Lower leg skin (tissue), 4 donors: Measurements from ENCODE around the gene CSNK2A3. TPM values are rescaled to one million over a fixed set of nuclear protein-coding genes. Genes with fewer than 3 reads are reported as not detected.

ENCODE experiments used
- DNase-seq, 2 donors: peaks; one replicate each; pipeline ENCODE4 v3.0.0-alpha.2; 2019; ENCODE audit warnings: low spot score in 2 of 2
- H3K4me3 ChIP-seq: fragments of 200-600 bp; sonication (generic); 2 replicates; pipeline ENCODE4 v1.5.1; 2017; ENCODE audit warnings: mild to moderate bottlenecking, low read depth; ENCODE audit not compliant: poor library complexity, severe bottlenecking
- POLR2A ChIP-seq, 2 donors: fragments of 450-650 bp; IDR thresholded peaks; one replicate each; pipeline ENCODE4 v1.6.1; 2016 to 2017; ENCODE audit warnings: antibody characterized with exemption in 2 of 2, mild to moderate bottlenecking in 1 of 2, moderate library complexity in 1 of 2
- WGBS, 2 donors: methylation state at CpG; one replicate each; pipeline ENCODE4 v1.1.5; 2018; 5-methylcytosine and 5-hydroxymethylcytosine counted together
- intact Hi-C: fragments of 100-400 bp; cut with DNase I; formaldehyde crosslinking; loops from one replicate; pipeline ENCODE4 v1.15.0; 2023; ENCODE audit warnings: low total_unique reads
- total RNA-seq, 4 donors: library from RNA; depleted of rRNA; stranded (reverse); fragments of >200 nt; gene quantifications; one replicate each; pipeline ENCODE4 v1.1.0, GENCODE V29; 2016
- TF ChIP-seq, protein P1 (sequence below), 3 donors: fragments of 450-650 bp; IDR thresholded peaks; one replicate each; pipeline ENCODE4 v1.5.1; 2016; ENCODE audit warnings: antibody characterized with exemption in 3 of 3, mild to moderate bottlenecking in 3 of 3, moderate library complexity in 2 of 3

The CSNK2A3 gene
- total RNA-seq, 4 donors from 2014 or later: 0.49 to 3.0 (median 0.84) TPM

DNA sequence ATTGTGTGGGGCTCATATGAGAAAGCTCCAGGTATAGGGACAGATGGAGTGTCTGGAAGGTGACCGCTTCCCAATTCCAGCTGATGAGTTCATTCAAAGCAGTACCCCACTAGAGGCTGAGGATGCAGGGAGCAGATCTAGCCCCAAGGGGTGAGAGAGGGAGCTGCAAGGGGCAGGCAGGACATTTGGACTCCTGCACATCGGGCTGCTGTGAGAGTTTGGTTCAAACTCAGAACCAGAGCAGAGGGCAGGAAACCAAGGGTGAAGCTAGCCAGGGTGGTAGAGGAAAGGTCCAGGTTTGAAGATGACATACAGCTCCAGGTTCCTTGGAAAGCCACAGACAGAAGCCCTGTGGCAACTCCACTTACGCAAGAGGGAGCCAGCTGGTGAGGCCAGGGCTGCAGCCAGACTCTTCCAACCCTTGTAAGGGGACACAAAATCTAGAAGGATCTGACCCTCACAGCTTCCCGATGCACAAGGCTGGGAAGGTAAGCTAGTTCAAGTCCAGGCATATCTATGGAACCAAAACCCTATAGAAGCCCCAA is 1.9 kb downstream of the CSNK2A3 start:
- WGBS, 2 donors: 95 to 99% methylated on average over 4 of the region's 4 CpGs

DNA sequence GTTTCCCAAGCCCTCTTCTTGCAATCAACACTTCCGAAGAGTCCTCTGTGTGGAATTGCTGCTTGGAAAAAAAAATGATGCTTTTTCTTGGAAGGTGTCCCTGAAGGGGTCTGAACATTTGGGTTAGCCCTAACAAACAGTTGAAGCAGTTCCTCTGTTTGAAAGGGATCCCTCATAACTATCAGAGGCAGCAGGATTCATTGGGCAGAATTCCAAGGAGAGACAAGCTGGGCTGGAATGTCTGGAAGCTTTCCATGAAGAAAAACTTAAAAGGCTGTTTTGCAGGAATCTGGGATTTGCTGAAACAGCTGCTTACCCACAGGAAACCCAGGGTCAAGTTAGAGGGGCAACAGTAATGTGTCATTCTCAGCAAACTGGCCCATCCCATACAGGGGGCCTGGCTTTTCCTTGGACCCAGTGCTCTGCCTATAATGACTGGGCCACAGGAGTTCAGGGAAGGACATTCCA is 3.1 kb downstream of the CSNK2A3 start:
- no peak for DNase-seq
- no peak overlapping the region for H3K4me3 ChIP-seq
- 42 to 68% methylated on average over 1 of the region's 1 CpG for WGBS, 2 donors
- intact Hi-C loops: loop anchor here (10.0 kb wide), 1 partner anchor 1075 kb away; no protein-coding TSS in a partner anchor
- TF ChIP-seq, protein P1, sequence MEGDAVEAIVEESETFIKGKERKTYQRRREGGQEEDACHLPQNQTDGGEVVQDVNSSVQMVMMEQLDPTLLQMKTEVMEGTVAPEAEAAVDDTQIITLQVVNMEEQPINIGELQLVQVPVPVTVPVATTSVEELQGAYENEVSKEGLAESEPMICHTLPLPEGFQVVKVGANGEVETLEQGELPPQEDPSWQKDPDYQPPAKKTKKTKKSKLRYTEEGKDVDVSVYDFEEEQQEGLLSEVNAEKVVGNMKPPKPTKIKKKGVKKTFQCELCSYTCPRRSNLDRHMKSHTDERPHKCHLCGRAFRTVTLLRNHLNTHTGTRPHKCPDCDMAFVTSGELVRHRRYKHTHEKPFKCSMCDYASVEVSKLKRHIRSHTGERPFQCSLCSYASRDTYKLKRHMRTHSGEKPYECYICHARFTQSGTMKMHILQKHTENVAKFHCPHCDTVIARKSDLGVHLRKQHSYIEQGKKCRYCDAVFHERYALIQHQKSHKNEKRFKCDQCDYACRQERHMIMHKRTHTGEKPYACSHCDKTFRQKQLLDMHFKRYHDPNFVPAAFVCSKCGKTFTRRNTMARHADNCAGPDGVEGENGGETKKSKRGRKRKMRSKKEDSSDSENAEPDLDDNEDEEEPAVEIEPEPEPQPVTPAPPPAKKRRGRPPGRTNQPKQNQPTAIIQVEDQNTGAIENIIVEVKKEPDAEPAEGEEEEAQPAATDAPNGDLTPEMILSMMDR (IDR thresholded peaks at IDR 0.05): no peak
- no peak for TF ChIP-seq POLR2A (IDR thresholded peaks at IDR 0.05)

More for the DNA sequence above, 1.9 kb downstream of the CSNK2A3 start:
- TF ChIP-seq, protein P1 (IDR thresholded peaks at IDR 0.05): no peak
- TF ChIP-seq POLR2A (IDR thresholded peaks at IDR 0.05): no peak
- no peak overlapping the region for H3K4me3 ChIP-seq
- DNase-seq: no peak
- intact Hi-C loops: loop anchor here (10.0 kb wide), 1 partner anchor 1076 kb away; no protein-coding TSS in a partner anchor

DNA sequence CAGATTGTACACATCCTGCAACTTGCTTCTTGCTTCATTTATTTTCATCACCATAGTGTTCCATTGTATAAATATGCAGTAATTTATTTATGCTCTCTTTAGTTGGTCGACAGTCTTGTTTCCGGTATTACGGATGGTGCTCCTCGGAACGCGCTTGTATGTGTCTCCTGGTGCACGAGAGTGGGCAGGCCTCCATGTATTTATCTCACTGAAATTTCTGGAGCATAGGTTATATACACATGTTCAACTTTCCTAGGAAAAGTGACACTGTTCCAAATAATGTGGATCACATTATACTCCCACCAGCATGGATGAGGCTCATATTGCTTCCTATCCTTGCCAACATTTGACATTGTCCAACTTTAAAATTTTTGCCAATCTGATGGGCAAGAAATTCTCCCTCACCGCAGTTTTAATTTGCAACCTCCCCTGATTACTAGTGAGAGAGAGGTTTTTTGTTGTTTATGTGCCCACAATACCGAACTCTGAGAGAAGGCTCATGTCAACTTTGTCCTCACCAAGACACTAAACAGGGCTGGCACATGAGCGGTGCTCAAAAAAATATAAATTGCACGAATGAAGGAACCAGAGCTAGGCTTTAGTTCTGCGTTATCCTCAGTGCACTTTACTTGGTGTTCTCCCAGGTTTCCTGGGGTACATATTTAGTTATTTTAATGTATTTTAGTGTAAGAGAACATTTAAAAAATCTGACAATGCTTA is 3.8 kb downstream of the CSNK2A3 start:
- intact Hi-C loops: no loop called here
- no peak overlapping the region for H3K4me3 ChIP-seq
- no peak for DNase-seq
- 62 to 63% methylated on average over 12 of the region's 12 CpGs for WGBS, 2 donors
- no peak for TF ChIP-seq POLR2A (IDR thresholded peaks at IDR 0.05)

DNA sequence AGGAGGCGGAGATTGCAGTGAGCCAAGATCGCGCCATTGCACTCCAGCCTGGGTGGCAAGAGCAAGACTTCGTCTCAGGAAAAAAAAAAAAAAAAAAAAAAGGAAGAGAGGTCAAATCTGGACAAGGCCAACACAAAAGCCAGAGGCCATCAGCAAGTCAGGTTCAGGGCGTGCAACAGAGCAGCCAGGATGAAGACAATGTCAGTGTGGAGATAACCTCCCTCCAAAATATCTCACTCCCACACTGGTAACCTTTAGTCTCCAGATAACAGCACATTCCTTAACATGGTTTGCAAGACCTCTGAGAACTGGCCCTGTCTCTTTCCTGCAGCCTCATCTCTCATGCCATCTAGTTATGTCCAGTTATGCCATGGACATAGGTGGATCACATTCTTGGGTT is 4.7 kb downstream of the CSNK2A3 start:
- 78 to 92% methylated on average over 5 of the region's 5 CpGs for WGBS, 2 donors

DNA sequence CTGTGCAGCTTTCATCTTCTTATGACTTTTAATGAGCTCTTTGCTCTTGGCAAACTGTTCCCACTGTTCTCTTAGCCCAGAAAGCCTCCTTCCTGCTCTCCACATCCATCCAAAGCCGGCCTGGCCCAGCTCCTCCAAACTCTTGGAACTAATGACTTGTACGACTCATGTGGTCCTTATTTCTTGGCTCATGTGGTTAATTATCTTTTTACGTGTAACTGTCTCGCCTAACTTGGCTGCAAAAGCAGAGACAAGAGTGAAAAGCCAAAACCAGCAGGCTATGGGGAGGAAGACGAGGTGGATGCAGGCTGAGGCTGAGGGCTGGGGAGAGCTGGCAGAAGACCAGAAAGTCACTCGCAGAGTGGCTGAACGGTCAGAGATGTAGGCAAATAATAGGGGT is 5.5 kb downstream of the CSNK2A3 start:
- no peak for DNase-seq
- no peak for TF ChIP-seq POLR2A (IDR thresholded peaks at IDR 0.05)
- TF ChIP-seq, protein P1 (IDR thresholded peaks at IDR 0.05): no peak
- WGBS, 2 donors: 44 to 47% methylated on average over 7 of the region's 7 CpGs
- intact Hi-C loops: no loop called here
- H3K4me3 ChIP-seq: no peak overlapping the region

More for the DNA sequence above, 4.7 kb downstream of the CSNK2A3 start:
- no peak overlapping the region for H3K4me3 ChIP-seq
- no peak for DNase-seq
- TF ChIP-seq, protein P1 (IDR thresholded peaks at IDR 0.05): no peak
- TF ChIP-seq POLR2A (IDR thresholded peaks at IDR 0.05): no peak
- intact Hi-C loops: no loop called here

DNA sequence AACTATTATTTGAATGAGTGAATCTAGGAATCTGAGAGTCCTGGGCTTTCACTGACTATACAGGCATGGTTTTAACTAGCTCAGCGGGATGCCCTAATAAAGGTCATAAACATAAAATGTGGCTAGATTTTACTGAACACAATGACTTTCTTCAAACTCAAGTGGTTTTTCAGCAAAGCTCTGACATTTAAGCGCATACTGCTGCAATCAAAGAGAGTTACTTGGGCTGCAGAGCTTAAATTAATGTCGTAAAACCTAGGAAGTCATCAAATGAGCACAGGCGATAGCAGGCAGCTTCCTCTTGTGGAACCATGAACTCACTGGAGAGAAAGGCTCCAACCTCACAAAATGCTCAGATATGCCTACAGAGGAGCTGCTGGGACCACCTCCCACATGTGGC is 6.7 kb downstream of the CSNK2A3 start:
- intact Hi-C loops: no loop called here
- WGBS, 2 donors: 86 to 93% methylated on average over 4 of the region's 4 CpGs
- no peak overlapping the region for H3K4me3 ChIP-seq
- TF ChIP-seq POLR2A (IDR thresholded peaks at IDR 0.05): no peak
- TF ChIP-seq, protein P1 (IDR thresholded peaks at IDR 0.05): no peak
- no peak for DNase-seq
